Measurements from ENCODE around the gene RBM17.

The RBM17 gene

DNA sequence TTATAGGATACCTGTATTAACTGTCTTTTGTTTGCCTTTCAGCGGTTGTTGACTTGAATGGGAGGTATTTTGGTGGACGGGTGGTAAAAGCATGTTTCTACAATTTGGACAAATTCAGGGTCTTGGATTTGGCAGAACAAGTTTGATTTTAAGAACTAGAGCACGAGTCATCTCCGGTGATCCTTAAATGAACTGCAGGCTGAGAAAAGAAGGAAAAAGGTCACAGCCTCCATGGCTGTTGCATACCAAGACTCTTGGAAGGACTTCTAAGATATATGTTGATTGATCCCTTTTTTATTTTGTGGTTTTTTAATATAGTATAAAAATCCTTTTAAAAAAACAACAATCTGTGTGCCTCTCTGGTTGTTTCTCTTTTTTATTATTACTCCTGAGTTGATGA, 26.6 kb downstream of the RBM17 start:
- Histone ChIP-seq H3K79me2 (ENCODE audit: insufficient read depth, low read length) (peaks cover 6% of the 10 kb centered on the region), H3K4me2 (ENCODE audit: insufficient read depth, low read length) (no peak overlapping the region), H3K4me3 (ENCODE audit: low read depth in 1 of 2, low read length in 2 of 2) (no peak overlapping the region), H3K4me1 (ENCODE audit: insufficient read depth, low read length) (no peaks in the 10 kb centered on the region), H2AFZ (ENCODE audit: low read depth, low read length) (no peak overlapping the region), H3K36me3 (ENCODE audit: insufficient read depth, low read length) (peaks cover 69% of the 10 kb centered on the region), H3K27ac (ENCODE audit: low read length) (no peak overlapping the region), H3K9ac (ENCODE audit: low read depth, low read length) (no peak overlapping the region), H3K9me3 (ENCODE audit: insufficient read depth, low read length, severe bottlenecking) (no peaks in the 10 kb centered on the region), H4K20me1 (ENCODE audit: insufficient read depth, low read length) (peaks cover 6% of the 10 kb centered on the region), H3K27me3 (ENCODE audit: insufficient read depth, low read length, poor library complexity) (no peaks in the 10 kb centered on the region)
- no peak for DNase-seq
- ATAC-seq (ENCODE audit: insufficient read depth, low read depth), result no peak
- no peak for TF ChIP-seq EZH2 (IDR thresholded peaks at IDR 0.05; ENCODE audit: borderline replicate concordance, low read depth, low read length, severe bottlenecking)
- no peak for TF ChIP-seq CTCF (IDR thresholded peaks at IDR 0.05; ENCODE audit: borderline replicate concordance, extremely low read depth, low read length, poor library complexity, severe bottlenecking)

DNA sequence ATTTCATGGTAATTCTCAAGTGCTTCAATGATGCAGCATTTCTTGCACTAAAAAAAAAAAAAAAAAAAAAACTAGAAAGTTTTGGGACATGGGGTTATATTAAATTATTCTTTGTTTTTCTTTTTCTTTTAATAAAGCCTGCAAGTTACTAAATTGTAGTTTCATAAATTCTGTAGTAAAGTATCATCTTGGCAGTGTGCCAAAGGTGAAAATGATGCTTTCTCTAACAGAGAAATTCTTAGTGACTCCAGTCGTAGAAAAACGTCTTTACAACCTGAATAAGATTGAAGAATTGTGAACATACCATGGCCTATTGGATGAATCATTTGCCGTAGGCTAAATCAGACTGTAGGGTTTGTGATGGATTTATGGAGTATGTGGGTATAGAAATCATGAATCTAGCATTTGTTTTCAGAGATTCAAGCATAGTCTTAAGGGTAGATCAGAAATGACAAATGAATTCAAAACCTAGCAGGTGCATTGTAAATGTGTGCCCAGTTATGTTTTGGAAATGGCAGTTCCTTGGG, 27.1 kb downstream of the RBM17 start:
- Histone ChIP-seq H3K27ac (ENCODE audit: low read length) (no peak overlapping the region), H3K4me2 (ENCODE audit: insufficient read depth, low read length) (no peak overlapping the region), H3K9ac (ENCODE audit: low read depth, low read length) (no peak overlapping the region), H2AFZ (ENCODE audit: low read depth, low read length) (no peak overlapping the region), H3K27me3 (ENCODE audit: insufficient read depth, low read length, poor library complexity) (no peaks in the 10 kb centered on the region), H3K79me2 (ENCODE audit: insufficient read depth, low read length) (peaks cover 2% of the 10 kb centered on the region), H3K36me3 (ENCODE audit: insufficient read depth, low read length) (peaks cover 65% of the 10 kb centered on the region), H3K9me3 (ENCODE audit: insufficient read depth, low read length, severe bottlenecking) (no peaks in the 10 kb centered on the region), H4K20me1 (ENCODE audit: insufficient read depth, low read length) (peaks cover 2% of the 10 kb centered on the region; the same call in 1 of the 2 replicates), H3K4me3 (ENCODE audit: low read depth in 1 of 2, low read length in 2 of 2) (no peak overlapping the region), H3K4me1 (ENCODE audit: insufficient read depth, low read length) (no peaks in the 10 kb centered on the region)
- no peak for ATAC-seq (ENCODE audit: insufficient read depth, low read depth)
- TF ChIP-seq EZH2 (IDR thresholded peaks at IDR 0.05; ENCODE audit: borderline replicate concordance, low read depth, low read length, severe bottlenecking) (no peak), CTCF (IDR thresholded peaks at IDR 0.05; ENCODE audit: borderline replicate concordance, extremely low read depth, low read length, poor library complexity, severe bottlenecking) (no peak)
- no peak for DNase-seq

GRCh38 chr10:6116806-6117205, 28.0 kb downstream of the RBM17 start:
- peaks cover 55% of the 10 kb centered on the region for H3K36me3 ChIP-seq (ENCODE audit: insufficient read depth, low read length)
- ATAC-seq (ENCODE audit: insufficient read depth, low read depth) (no peak), DNase-seq (no peak)
- no peaks in the 10 kb centered on the region for H3K79me2 ChIP-seq (ENCODE audit: insufficient read depth, low read length)
- no peak overlapping the region for H3K4me3 ChIP-seq (ENCODE audit: low read depth in 1 of 2, low read length in 2 of 2)
- H3K27ac ChIP-seq (ENCODE audit: low read length), result no peak overlapping the region
- H3K4me2 ChIP-seq (ENCODE audit: insufficient read depth, low read length), result no peak overlapping the region
- TF ChIP-seq EZH2 (IDR thresholded peaks at IDR 0.05; ENCODE audit: borderline replicate concordance, low read depth, low read length, severe bottlenecking) (no peak), CTCF (IDR thresholded peaks at IDR 0.05; ENCODE audit: borderline replicate concordance, extremely low read depth, low read length, poor library complexity, severe bottlenecking) (no peak)
- peaks cover 2% of the 10 kb centered on the region; the same call in 1 of the 2 replicates for H4K20me1 ChIP-seq (ENCODE audit: insufficient read depth, low read length)
- H3K4me1 ChIP-seq (ENCODE audit: insufficient read depth, low read length), result no peaks in the 10 kb centered on the region
- no peaks in the 10 kb centered on the region for H3K27me3 ChIP-seq (ENCODE audit: insufficient read depth, low read length, poor library complexity)
- H3K9ac ChIP-seq (ENCODE audit: low read depth, low read length), result no peak overlapping the region
- no peak overlapping the region for H2AFZ ChIP-seq (ENCODE audit: low read depth, low read length)
- H3K9me3 ChIP-seq (ENCODE audit: insufficient read depth, low read length, severe bottlenecking), result no peaks in the 10 kb centered on the region

Measured in DND-41 (cell line).